Activated CD4-positive, alpha-beta T cell treated with anti-CD3 and anti-CD28 coated beads for 36 hours (primary cell): ENCODE results near the gene TRIM8. TPM values are rescaled to one million over a fixed set of nuclear protein-coding genes. Genes with fewer than 3 reads are reported as not detected.

ENCODE experiments used
- ATAC-seq: fragments of 200-7000 bp; cut with Tn5 transposase; one replicate; pipeline ENCODE4 v1.10.0; 2021; ENCODE audit warnings: mild to moderate bottlenecking, moderate library complexity
- CTCF ChIA-PET: fragments of 350-600 bp; sonication (Branson Sonifier 250); formaldehyde crosslinking; loops from one replicate; lab custom pipeline; 2021; ENCODE audit warnings: antibody characterized with exemption; lab: Charles Lee
- POLR2A ChIA-PET: fragments of 350-600 bp; sonication (Branson Sonifier 250); formaldehyde crosslinking; loops from one replicate; lab custom pipeline; 2021; ENCODE audit warnings: antibody characterized with exemption, inconsistent platforms; lab: Charles Lee
- DNase-seq: peaks from one replicate; pipeline ENCODE4 v3.0.0-alpha.2; 2020
- H3K27ac Mint-ChIP-seq: one replicate; pipeline ENCODE4 v1.8.0; 2021; ENCODE audit warnings: mixed read lengths
- H3K27me3 Mint-ChIP-seq: one replicate; pipeline ENCODE4 v1.8.0; 2021; ENCODE audit warnings: mixed read lengths
- H3K36me3 Mint-ChIP-seq: one replicate; pipeline ENCODE4 v1.8.0; 2021; ENCODE audit warnings: low read depth, mixed read lengths
- H3K4me1 Mint-ChIP-seq: one replicate; pipeline ENCODE4 v1.8.0; 2021; ENCODE audit warnings: mixed read lengths
- H3K4me3 Mint-ChIP-seq: one replicate; pipeline ENCODE4 v1.8.0; 2021; ENCODE audit warnings: mild to moderate bottlenecking, moderate library complexity, mixed read lengths
- H3K9me3 Mint-ChIP-seq: one replicate; pipeline ENCODE4 v1.8.0; 2021; ENCODE audit warnings: low read depth, mixed read lengths
- intact Hi-C, 2 experiments: fragments of 100-400 bp; cut with DNase I in 1 of 2; cut with micrococcal nuclease in 1 of 2; formaldehyde crosslinking; loops; one replicate each; pipeline versions ENCODE4 v1.14.2 to v1.15.1; 2022 to 2024; cut with DNase I, micrococcal nuclease
- total RNA-seq, 2 experiments: library from RNA; stranded (reverse); gene quantifications; one replicate each; pipeline ENCODE4 v1.2.3, GENCODE V29; 2021

TRIM8 gene
- total RNA-seq, 2 experiments from 2014 or later, result 37.8 to 39.1 TPM

GRCh38 chr10:102632394-102633111 is 11.7 kb upstream of the TRIM8 start:
- peak; percentile 46 for DNase-seq
- Mint-ChIP-seq H3K36me3 (no peaks in the 10 kb centered on the region), H3K4me3 (peak overlapping the region; percentile 25), H3K27me3 (no peaks in the 10 kb centered on the region), H3K9me3 (no peaks in the 10 kb centered on the region), H3K4me1 (peaks cover 53% of the 10 kb centered on the region), H3K27ac (peak overlapping the region; percentile 86)
- ATAC-seq, result peak; percentile 43
- ChIA-PET CTCF (interaction anchor here (0.6 to 1.4 kb wide), 3 partner anchors 11 to 193 kb away, joined by 3 to 6 read pairs (median 3); no protein-coding TSS in a partner anchor), POLR2A (interaction anchor here (0.6 kb wide), 2 partner anchors 8 to 17 kb away, joined by 3 to 6 read pairs; no protein-coding TSS in a partner anchor)
- intact Hi-C loops, result loop anchor here in 1 of 2 experiments (2.0 to 5.0 kb wide), 2 partner anchors 16 to 1045 kb away; no protein-coding TSS in a partner anchor

- H3K4me3 Mint-ChIP-seq, result no peak overlapping the region
- no peaks in the 10 kb centered on the region for H3K27me3 Mint-ChIP-seq
- DNase-seq (peak; percentile 77), ATAC-seq (peak; percentile 87)
- no peaks in the 10 kb centered on the region for H3K36me3 Mint-ChIP-seq
- ChIA-PET CTCF (interaction anchor here (0.6 to 0.8 kb wide), 3 partner anchors 28 to 119 kb away, joined by 3 read pairs; no protein-coding TSS in a partner anchor), POLR2A (no interaction called here)
- no peaks in the 10 kb centered on the region for H3K9me3 Mint-ChIP-seq
- peaks cover 53% of the 10 kb centered on the region for H3K4me1 Mint-ChIP-seq
- intact Hi-C loops, result loop anchor here in 1 of 2 experiments (2.0 to 5.0 kb wide), 2 partner anchors 16 to 1044 kb away; no protein-coding TSS in a partner anchor
- H3K27ac Mint-ChIP-seq, result peak overlapping the region; percentile 86
Observed at GRCh38 chr10:102633287-102633686, 11.0 kb upstream of the TRIM8 start.

GRCh38 chr10:102633848-102634247 is 10.4 kb upstream of the TRIM8 start:
- POLR2A ChIA-PET, result no interaction called here
- CTCF ChIA-PET, result interaction anchor here (0.5 to 0.8 kb wide), 5 partner anchors 27 to 301 kb away, joined by 3 read pairs; no protein-coding TSS in a partner anchor
- H3K27me3 Mint-ChIP-seq, result no peaks in the 10 kb centered on the region
- peak overlapping the region; percentile 86 for H3K27ac Mint-ChIP-seq
- intact Hi-C loops, result loop anchor here in 1 of 2 experiments (2.0 to 5.0 kb wide), 2 partner anchors 17 to 1043 kb away; no protein-coding TSS in a partner anchor
- ATAC-seq (no peak), DNase-seq (no peak)
- H3K36me3 Mint-ChIP-seq, result no peaks in the 10 kb centered on the region
- no peaks in the 10 kb centered on the region for H3K9me3 Mint-ChIP-seq
- H3K4me1 Mint-ChIP-seq, result peaks cover 53% of the 10 kb centered on the region
- H3K4me3 Mint-ChIP-seq, result no peak overlapping the region

- intact Hi-C loops, result loop anchor here in 1 of 2 experiments (5.0 kb wide), 1 partner anchor 1043 kb away; no protein-coding TSS in a partner anchor
- peak overlapping the region; percentile 80 for H3K27ac Mint-ChIP-seq
- peaks cover 53% of the 10 kb centered on the region for H3K4me1 Mint-ChIP-seq
- no peaks in the 10 kb centered on the region for H3K27me3 Mint-ChIP-seq
- H3K4me3 Mint-ChIP-seq, result no peak overlapping the region
- H3K36me3 Mint-ChIP-seq, result no peaks in the 10 kb centered on the region
- POLR2A ChIA-PET, result interaction anchor here (0.6 kb wide), 1 partner anchor 101 kb away, joined by 8 read pairs; no protein-coding TSS in a partner anchor
- CTCF ChIA-PET, result interaction anchor here (1.1 to 1.2 kb wide), 2 partner anchors 23 to 32 kb away, joined by 4 to 5 read pairs; no protein-coding TSS in a partner anchor
- H3K9me3 Mint-ChIP-seq, result no peaks in the 10 kb centered on the region
- DNase-seq (no peak), ATAC-seq (no peak)
Observed at GRCh38 chr10:102634686-102635085, 9.6 kb upstream of the TRIM8 start.

GRCh38 chr10:102635377-102635776 is 8.9 kb upstream of the TRIM8 start:
- ATAC-seq (peak; percentile 15), DNase-seq (no peak)
- H3K27me3 Mint-ChIP-seq, result no peaks in the 10 kb centered on the region
- ChIA-PET POLR2A (interaction anchor here (0.6 kb wide), 1 partner anchor 26 kb away, joined by 3 read pairs; no protein-coding TSS in a partner anchor), CTCF (interaction anchor here (1.1 to 1.2 kb wide), 2 partner anchors 23 to 31 kb away, joined by 4 to 5 read pairs; no protein-coding TSS in a partner anchor)
- H3K36me3 Mint-ChIP-seq, result no peaks in the 10 kb centered on the region
- H3K27ac Mint-ChIP-seq, result peak overlapping the region; percentile 80
- peaks cover 53% of the 10 kb centered on the region for H3K4me1 Mint-ChIP-seq
- intact Hi-C loops, result no loop called here
- no peaks in the 10 kb centered on the region for H3K9me3 Mint-ChIP-seq
- H3K4me3 Mint-ChIP-seq, result no peak overlapping the region

- H3K4me1 Mint-ChIP-seq, result peaks cover 27% of the 10 kb centered on the region
- H3K27me3 Mint-ChIP-seq, result no peaks in the 10 kb centered on the region
- no peaks in the 10 kb centered on the region for H3K36me3 Mint-ChIP-seq
- no peaks in the 10 kb centered on the region for H3K9me3 Mint-ChIP-seq
- POLR2A ChIA-PET, result no interaction called here
- intact Hi-C loops, result no loop called here
- DNase-seq (no peak), ATAC-seq (no peak)
- H3K27ac Mint-ChIP-seq, result no peak overlapping the region
- no peak overlapping the region for H3K4me3 Mint-ChIP-seq
- CTCF ChIA-PET, result no interaction called here
Observed at GRCh38 chr10:102639537-102639936, 4.7 kb upstream of the TRIM8 start.

- intact Hi-C loops, result loop anchor here (2.0 to 10.0 kb wide), 6 partner anchors 247 to 1481 kb away; partner anchors contain the start of genes BTRC (in 1 of the 2), NFKB2 (in 1 of the 2), OGA (in 1 of the 2) and PPRC1 (in 1 of the 2)
- ATAC-seq (no peak), DNase-seq (no peak)
- Mint-ChIP-seq H3K27ac (peak overlapping the region; percentile 92), H3K36me3 (peaks cover 13% of the 10 kb centered on the region), H3K4me1 (peaks cover 15% of the 10 kb centered on the region), H3K4me3 (peak overlapping the region; percentile 84), H3K9me3 (no peaks in the 10 kb centered on the region), H3K27me3 (no peaks in the 10 kb centered on the region)
- POLR2A ChIA-PET, result no interaction called here
- CTCF ChIA-PET, result interaction anchor here (0.9 to 1.0 kb wide), 3 partner anchors 14 to 169 kb away, joined by 3 read pairs; partner anchors contain the start of genes ARL3 and SFXN2
Observed at GRCh38 chr10:102641402-102641801, 2.9 kb upstream of the TRIM8 start.

GRCh38 chr10:102641880-102642735 is 2.2 kb upstream of the TRIM8 start:
- Mint-ChIP-seq H3K4me1 (peaks cover 19% of the 10 kb centered on the region), H3K27ac (peak overlapping the region; percentile 92), H3K4me3 (peak overlapping the region; percentile 84), H3K27me3 (no peaks in the 10 kb centered on the region), H3K36me3 (peaks cover 18% of the 10 kb centered on the region), H3K9me3 (no peaks in the 10 kb centered on the region)
- ATAC-seq (peak; percentile 72), DNase-seq (peak; percentile 99)
- CTCF ChIA-PET, result interaction anchor here (0.9 to 1.0 kb wide), 3 partner anchors 14 to 170 kb away, joined by 3 read pairs; partner anchors contain the start of genes ARL3 and SFXN2
- POLR2A ChIA-PET, result interaction anchor here (0.6 to 1.1 kb wide), 4 partner anchors 16 to 274 kb away, joined by 3 to 5 read pairs (median 4); no protein-coding TSS in a partner anchor
- intact Hi-C loops, result loop anchor here (1.0 to 10.0 kb wide), 17 partner anchors 72 to 1480 kb away; partner anchors contain the start of genes ACTR1A (in 2 of the 2), ARL3 (in 1 of the 2), BTRC (in 1 of the 2) and CNNM2 (in 1 of the 2)

- POLR2A ChIA-PET, result interaction anchor here (0.9 to 1.1 kb wide), 3 partner anchors 16 to 274 kb away, joined by 3 to 5 read pairs (median 3); no protein-coding TSS in a partner anchor
Observed at GRCh38 chr10:102642736-102643335, 1.4 kb upstream of the TRIM8 start.

More at GRCh38 chr10:102642736-102643335, 1.4 kb upstream of the TRIM8 start:
- ATAC-seq (no peak), DNase-seq (peak; percentile 66)
- CTCF ChIA-PET, result interaction anchor here (0.6 kb wide), 1 partner anchor 490 kb away, joined by 4 read pairs; the partner anchor contains the start of gene NOLC1
- Mint-ChIP-seq H3K36me3 (peaks cover 18% of the 10 kb centered on the region), H3K4me3 (peak overlapping the region; percentile 84), H3K27me3 (no peaks in the 10 kb centered on the region), H3K27ac (peak overlapping the region; percentile 90), H3K4me1 (peaks cover 26% of the 10 kb centered on the region), H3K9me3 (no peaks in the 10 kb centered on the region)
- intact Hi-C loops, result loop anchor here (1.0 to 10.0 kb wide), 16 partner anchors 71 to 1479 kb away; partner anchors contain the start of genes ACTR1A (in 2 of the 2), ARL3 (in 1 of the 2), BTRC (in 1 of the 2) and CNNM2 (in 1 of the 2)
